Adipose tissue (tissue), 3 donors: ENCODE results near the gene STXBP5. TPM values are rescaled to one million over a fixed set of nuclear protein-coding genes. Genes with fewer than 3 reads are reported as not detected.
A peak's percentile ranks its signal among the peaks of the same experiment; 100 is the strongest.

Source experiments
- H3K27ac ChIP-seq: one replicate; pipeline ENCODE4 v1.5.1; 2013; ENCODE audit warnings: low read depth, low read length
- WGBS, 3 donors: extraction: QIAGEN DNeasy Blood & Tissue Kit; methylation state at CpG; one replicate each; pipeline ENCODE4 v1.1.7; 2013; 5-methylcytosine and 5-hydroxymethylcytosine counted together
- polyA plus RNA-seq, 3 donors: library from polyadenylated mRNA; stranded (reverse); fragments of 200-250 nt; gene quantifications; one replicate each; pipeline ENCODE4 v1.2.3, GENCODE V29; 2013
- donor health status: healthy with polysubstance abuse.
- donor health status: Bipolar disorder and iron deficiency.
- donor health status: healthy.

Gene STXBP5
- polyA plus RNA-seq, 3 donors = 4.4 to 8.8 (median 7.5) TPM

GRCh38 chr6:147173675-147174308 is 30.4 kb upstream of the STXBP5 start:
- H3K27ac ChIP-seq = no peak overlapping the region

GRCh38 chr6:147176795-147177194 is 27.4 kb upstream of the STXBP5 start:
- H3K27ac ChIP-seq = no peak overlapping the region
- 3 to 62% (median 44%) methylated on average over 1 of the region's 1 CpG for WGBS, 3 donors

More at GRCh38 chr6:147173675-147174308, 30.4 kb upstream of the STXBP5 start:
- WGBS, 3 donors = 94 to 96% (median 95%) methylated on average over 3 of the region's 3 CpGs

GRCh38 chr6:147177286-147177685 is 26.9 kb upstream of the STXBP5 start:
- 60 to 97% (median 95%) methylated on average over 3 of the region's 3 CpGs for WGBS, 3 donors
- H3K27ac ChIP-seq = no peak overlapping the region

- H3K27ac ChIP-seq = no peak overlapping the region
Measured at GRCh38 chr6:147178355-147178754, 25.9 kb upstream of the STXBP5 start.

GRCh38 chr6:147179809-147180208 is 24.4 kb upstream of the STXBP5 start:
- WGBS, 3 donors = 32 to 85% (median 82%) methylated on average over 3 of the region's 3 CpGs

GRCh38 chr6:147180926-147181325 is 23.3 kb upstream of the STXBP5 start:
- no peak overlapping the region for H3K27ac ChIP-seq
- 78 to 88% (median 87%) methylated on average over 7 of the region's 7 CpGs for WGBS, 3 donors

More at GRCh38 chr6:147179809-147180208, 24.4 kb upstream of the STXBP5 start:
- no peak overlapping the region for H3K27ac ChIP-seq

GRCh38 chr6:147184379-147184778 is 19.8 kb upstream of the STXBP5 start:
- no peak overlapping the region for H3K27ac ChIP-seq

GRCh38 chr6:147185216-147185615 is 19.0 kb upstream of the STXBP5 start:
- WGBS, 3 donors = 84 to 91% (median 91%) methylated on average over 3 of the region's 3 CpGs
- H3K27ac ChIP-seq = no peak overlapping the region

More at GRCh38 chr6:147184379-147184778, 19.8 kb upstream of the STXBP5 start:
- WGBS, 3 donors = 87 to 96% (median 90%) methylated on average over 1 of the region's 1 CpG

- 56 to 83% (median 69%) methylated on average over 5 of the region's 5 CpGs for WGBS, 3 donors
- no peak overlapping the region for H3K27ac ChIP-seq
Measured at GRCh38 chr6:147190556-147190955, 13.7 kb upstream of the STXBP5 start.

GRCh38 chr6:147192278-147192911 is 11.8 kb upstream of the STXBP5 start:
- WGBS, 3 donors = 37 to 74% (median 62%) methylated on average over 3 of the region's 3 CpGs
- no peak overlapping the region for H3K27ac ChIP-seq

GRCh38 chr6:147194652-147195411 is 9.4 kb upstream of the STXBP5 start:
- WGBS, 3 donors = 68 to 91% (median 76%) methylated on average over 6 of the region's 6 CpGs
- H3K27ac ChIP-seq = no peak overlapping the region

- H3K27ac ChIP-seq = no peak overlapping the region
- 60 to 94% (median 72%) methylated on average over 3 of the region's 3 CpGs for WGBS, 3 donors
Measured at GRCh38 chr6:147195510-147195909, 8.7 kb upstream of the STXBP5 start.

- WGBS, 3 donors = 94 to 96% (median 94%) methylated on average over 3 of the region's 3 CpGs
- H3K27ac ChIP-seq = no peak overlapping the region
Measured at GRCh38 chr6:147195987-147196386, 8.2 kb upstream of the STXBP5 start.

GRCh38 chr6:147200711-147201110 is 3.5 kb upstream of the STXBP5 start:
- no peak overlapping the region for H3K27ac ChIP-seq
- 93 to 98% (median 97%) methylated on average over 1 of the region's 1 CpG for WGBS, 3 donors

GRCh38 chr6:147201885-147202515 is 2.2 kb upstream of the STXBP5 start:
- H3K27ac ChIP-seq = no peak overlapping the region
- WGBS, 3 donors = 6 to 18% (median 9%) methylated on average over 16 of the region's 16 CpGs

- H3K27ac ChIP-seq = peak overlapping the region; percentile 48
- 0% methylated on average over 39 to 40 of the region's 40 CpGs for WGBS, 3 donors
Measured at GRCh38 chr6:147202516-147203310, 1.5 kb upstream of the STXBP5 start.

- H3K27ac ChIP-seq = peak overlapping the region; percentile 66
- WGBS, 3 donors = 0 to 1% (median 0%) methylated on average over 63 to 74 of the region's 74 CpGs
Measured at GRCh38 chr6:147203311-147204059, 732 bp upstream of the STXBP5 start.
